Fibroblast of mammary gland (primary cell): ENCODE data around the gene NKIRAS2.
"Not testable (repeated sequence)": the region's sequence is repeated elsewhere in the genome, so short reads cannot be mapped to it uniquely, and the experiment has no call there.

Source experiments
- DNase-seq: peaks from one replicate; pipeline ENCODE4 v3.0.0-alpha.2; 2010; ENCODE audit warnings: low read depth
- H3K4me3 ChIP-seq: 2 replicates; pipeline ENCODE4 v1.5.1; 2011; ENCODE audit warnings: low read depth, mild to moderate bottlenecking, low read length, moderate library complexity; ENCODE audit not compliant: control insufficient read depth
- CTCF ChIP-seq: conservative IDR thresholded peaks from 2 replicates; pipeline ENCODE4 v1.5.1; 2011; ENCODE audit warnings: low read depth, low read length, inconsistent platforms; ENCODE audit not compliant: control insufficient read depth, insufficient read depth

The NKIRAS2 gene

DNA sequence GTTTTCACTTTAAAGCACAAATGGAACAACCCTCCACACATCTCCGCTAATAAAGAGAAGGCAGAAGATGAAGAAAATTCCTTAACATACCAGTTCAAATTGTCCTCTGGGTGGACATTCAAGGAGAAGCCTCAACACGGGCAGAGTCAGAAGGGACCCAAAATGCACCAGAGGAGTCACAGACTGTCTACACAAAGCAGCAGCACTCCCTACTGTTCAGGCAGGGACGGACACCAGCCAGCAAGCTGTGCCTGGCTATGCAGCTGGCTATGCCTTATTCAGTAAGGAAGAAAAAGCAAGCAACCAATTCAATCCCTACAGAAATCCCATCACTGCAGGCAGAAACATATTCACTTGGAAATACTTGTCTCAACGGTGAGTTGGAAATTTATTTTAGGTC lies 10.7 kb upstream of the NKIRAS2 start:
- TF ChIP-seq CTCF = peak; percentile 16
- no peak overlapping the region for H3K4me3 ChIP-seq
- DNase-seq = no peak

DNA sequence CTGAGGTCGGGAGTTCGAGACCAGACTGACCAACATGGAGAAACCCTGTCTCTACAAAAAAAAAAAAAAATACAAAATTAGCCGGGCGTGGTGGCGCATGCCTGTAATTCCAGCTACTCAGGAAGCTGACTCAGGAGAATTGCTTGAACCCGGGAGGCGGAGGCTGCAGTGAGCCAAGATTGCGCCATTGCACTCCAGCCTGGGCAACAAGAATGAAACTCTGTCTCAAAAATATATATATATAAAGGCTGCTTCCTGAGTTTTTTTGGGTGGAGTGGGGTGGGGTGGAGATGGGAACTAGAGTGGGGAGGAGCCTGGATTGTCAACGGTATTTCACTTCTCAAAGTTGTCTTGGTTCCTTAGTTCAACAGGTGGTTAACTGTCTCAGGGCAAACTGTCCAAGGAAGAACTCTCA lies 9.6 kb upstream of the NKIRAS2 start:
- peak; percentile 62 for DNase-seq
- H3K4me3 ChIP-seq = not testable (repeated sequence)

GRCh38 chr17:42010898-42011516 lies 8.9 kb upstream of the NKIRAS2 start:
- no peak overlapping the region for H3K4me3 ChIP-seq
- TF ChIP-seq CTCF = no peak
- peak; percentile 69 for DNase-seq

DNA sequence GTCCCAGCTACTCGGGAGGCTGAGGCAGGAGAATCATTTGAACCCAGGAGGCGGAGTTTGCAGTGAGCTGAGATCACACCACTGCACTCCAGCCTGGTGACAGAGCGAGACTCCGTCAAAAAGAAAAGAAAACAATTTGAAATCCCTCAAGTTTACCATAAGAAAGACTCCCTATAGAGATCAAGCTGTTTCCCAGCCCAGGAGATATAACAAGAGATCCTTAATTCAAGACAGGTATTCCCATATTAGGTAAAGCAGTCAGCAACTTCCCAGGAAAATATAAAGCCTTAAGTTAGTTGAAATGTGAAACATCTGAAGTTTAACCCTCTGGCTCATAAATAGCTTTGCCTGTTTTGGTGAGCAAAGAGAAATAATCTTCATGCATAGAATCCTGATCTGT lies 7.5 kb upstream of the NKIRAS2 start:
- not testable (repeated sequence) for H3K4me3 ChIP-seq, DNase-seq

GRCh38 chr17:42013740-42014139 lies 6.2 kb upstream of the NKIRAS2 start:
- DNase-seq, H3K4me3 ChIP-seq: not testable (repeated sequence)

DNA sequence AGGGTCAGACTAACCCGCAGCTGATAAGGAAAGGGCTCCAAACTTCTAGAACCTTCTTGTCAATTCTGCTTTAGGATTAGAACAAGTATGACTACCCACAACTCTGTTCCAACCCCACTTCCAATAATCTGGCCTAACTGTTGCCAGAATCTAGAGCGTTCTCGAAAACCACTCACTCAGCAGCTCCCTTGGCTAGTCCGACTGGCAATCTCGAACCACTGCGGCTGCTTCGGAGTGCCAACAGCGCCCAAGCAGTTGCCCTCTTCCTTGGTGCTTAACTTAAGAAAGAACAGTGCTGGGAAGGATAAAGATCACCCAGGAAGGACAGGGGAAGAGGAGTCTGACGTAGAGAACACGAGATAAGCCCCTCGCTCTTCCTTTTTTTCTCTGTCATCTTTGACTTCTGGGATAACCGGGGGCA lies 3.5 kb upstream of the NKIRAS2 start:
- no peak for TF ChIP-seq CTCF
- peak overlapping the region; percentile 97 for H3K4me3 ChIP-seq
- no peak for DNase-seq

DNA sequence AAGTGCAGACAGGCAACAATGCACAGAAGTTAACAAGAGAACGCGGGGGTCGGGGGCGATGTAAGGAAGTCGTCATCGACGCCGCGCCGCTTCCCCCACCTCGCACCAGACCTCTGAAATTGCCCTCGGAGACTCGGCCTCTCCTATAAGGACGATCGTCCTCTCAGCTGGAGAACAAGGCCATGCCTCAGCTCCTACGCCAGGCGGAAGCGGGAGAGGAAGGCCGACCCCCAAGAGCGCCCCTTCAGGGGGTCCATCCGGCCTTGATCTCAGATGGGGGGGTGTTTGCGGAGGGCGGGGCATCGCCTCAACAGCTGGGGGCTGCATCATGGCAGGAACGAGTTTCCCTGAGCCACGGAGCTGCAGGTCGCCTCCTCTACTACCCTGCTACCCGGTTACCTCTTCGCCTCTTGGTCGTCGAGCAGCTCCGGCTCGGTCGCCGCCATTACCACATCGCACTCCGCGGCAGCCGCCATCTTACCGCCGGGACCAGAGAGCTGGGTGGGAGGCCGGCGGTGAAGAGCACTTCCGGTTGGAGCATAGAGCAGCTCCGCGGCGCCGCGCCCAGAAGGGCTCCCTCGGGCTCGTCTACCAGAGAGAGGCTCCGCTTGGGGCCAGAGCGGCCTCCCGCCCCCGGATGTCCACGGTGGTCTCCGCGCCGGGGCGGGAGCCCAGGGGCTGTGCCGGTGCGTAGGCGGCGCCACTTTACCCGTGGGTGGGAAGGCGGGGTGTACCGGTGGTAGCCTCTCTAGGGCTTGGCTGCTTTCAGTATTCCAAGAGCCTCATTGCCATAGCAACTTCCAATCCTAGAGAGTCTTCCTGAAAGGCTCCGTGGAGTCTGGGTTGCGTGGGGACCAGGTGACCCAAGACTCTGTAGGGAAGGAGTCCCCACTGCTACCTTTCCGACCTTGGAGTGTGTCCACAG lies 2.7 kb upstream of the NKIRAS2 start, which contains the start of gene DNAJC7:
DNAJC7 (minus strand) TSS at position 499 of the 925 bp plus-strand sequence; CDS start at position 476, 23 bp downstream.
- DNase-seq = peak; percentile 86
- peak within 1 kb of the TSS; percentile 97 for H3K4me3 ChIP-seq
- TF ChIP-seq CTCF = no peak

- peak overlapping the region; percentile 97 for H3K4me3 ChIP-seq
- DNase-seq = no peak
- TF ChIP-seq CTCF = no peak
These were observed 2.1 kb upstream of the NKIRAS2 start for GRCh38 chr17:42017866-42018200.
